ENCODE data around the gene KIAA1328.

Gene KIAA1328

DNA sequence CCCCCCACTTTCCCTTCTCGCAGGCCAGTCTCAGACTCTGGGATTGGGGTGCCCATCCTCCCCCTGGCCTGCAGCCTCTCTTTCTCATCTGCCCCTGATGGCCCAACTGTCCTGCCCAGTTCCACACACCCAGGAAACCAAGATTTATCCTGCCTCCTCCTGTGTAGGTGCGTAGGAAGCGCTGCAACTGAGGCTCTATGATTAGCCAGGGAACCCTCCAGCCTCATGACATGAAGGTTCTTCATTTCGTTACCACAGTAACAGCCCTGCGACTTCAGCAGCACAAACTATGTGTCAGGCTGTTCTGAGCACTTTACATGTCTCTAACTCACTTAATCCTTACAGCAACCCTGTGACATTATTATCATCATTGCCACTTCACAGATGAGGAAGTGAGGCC, 430.8 kb downstream of the KIAA1328 start:
- no peak for DNase-seq

DNA sequence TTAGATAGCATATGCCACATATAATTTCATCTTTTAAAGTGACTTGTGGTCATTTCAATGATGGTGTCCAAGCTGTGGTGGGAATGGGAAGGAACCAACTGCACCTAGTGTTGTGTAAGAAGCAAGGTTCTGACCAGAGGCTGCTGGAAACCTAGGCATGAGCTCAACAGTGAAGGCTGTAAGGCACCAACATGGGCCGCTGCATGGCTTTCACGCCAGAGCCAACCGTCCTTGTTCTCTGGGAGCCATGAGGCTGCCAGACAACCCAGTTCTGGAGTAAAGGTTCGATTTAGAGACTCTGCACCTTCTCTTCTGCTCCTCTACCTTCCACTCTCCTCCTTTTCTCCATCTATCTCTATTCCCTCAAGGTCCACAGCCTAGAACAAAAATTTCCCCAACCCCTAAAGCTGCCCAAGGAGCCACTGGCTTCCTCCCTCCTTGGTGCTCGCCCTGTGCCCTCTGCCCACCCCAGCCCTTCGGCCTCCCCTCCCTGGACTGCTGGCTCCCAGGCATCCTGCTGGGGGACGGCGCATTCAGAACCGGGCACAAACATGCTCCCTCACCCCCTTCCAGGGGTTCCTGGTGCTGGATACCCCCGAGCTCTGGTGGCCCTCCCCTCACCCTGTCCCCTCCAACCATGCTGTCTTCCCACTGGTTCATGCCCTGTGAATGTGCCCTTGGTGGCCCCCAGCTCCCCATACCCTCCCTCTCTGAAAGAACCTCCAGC, 431.6 kb downstream of the KIAA1328 start:
- no peak for DNase-seq

DNA sequence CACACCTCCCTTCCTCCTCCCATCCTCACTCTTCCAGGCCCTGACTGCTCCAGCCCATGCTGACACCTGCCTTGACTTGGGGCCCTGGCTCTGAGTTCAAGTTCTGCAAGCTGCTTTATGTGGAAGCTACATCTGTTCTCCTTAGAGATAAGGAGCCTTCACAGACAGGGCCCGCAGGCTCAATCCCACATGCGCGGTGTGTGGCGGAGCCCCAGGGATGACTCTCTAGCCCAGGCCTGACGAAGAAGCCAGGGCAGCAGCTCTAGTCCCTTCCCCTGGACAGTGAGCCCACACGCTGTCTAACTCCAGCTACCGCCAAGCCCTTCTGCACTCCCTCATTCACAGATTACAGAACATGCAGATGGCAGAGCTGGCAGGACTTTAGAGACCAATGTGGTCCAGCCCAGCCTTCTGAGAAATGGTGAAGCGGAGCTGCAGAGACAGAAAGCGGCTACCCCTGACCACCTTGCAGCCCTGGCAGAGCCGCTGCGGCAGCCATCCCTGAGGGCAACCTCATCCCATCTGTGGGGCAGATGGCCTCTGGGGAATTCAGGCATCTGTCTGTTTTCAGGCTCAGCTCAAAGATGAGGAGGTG, 432.4 kb downstream of the KIAA1328 start:
- DNase-seq, result no peak

DNA sequence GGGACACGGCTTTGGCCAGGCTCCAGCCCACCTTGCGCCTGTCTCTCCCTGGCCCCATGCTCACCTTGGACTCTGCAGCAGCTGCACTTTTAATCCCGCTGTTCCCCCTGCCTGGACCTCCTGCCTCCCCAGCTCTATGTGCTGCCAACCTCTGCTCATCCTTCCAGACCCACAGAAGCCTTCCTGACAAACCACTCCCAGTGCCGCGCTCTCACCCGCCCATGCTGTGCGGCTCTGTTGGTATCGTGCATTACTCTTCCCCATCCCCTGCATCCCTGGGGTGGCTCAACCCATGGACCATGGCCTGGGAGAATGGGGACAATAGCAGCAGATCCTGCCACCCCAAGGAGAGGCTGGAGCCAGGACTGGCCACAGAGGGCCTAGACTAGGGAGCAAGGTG, 433.1 kb downstream of the KIAA1328 start:
- no peak for DNase-seq

DNA sequence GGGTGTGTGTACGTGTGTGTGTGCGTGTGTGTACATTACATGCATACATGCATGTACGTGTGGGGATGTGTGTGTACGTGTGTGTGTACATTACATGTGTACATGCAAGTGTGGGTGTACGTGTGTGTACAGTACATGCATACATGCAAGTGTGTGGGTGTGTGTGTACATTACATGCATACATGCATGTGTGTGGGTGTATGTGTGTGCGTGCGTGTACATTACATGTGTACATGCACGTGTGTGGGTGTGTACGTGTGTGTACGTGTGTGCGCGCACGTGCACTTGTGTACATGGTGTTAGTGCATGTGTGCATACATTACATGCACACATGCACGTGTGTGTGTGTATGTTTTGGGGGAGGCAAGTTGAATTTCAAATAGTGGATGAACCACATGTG, 436.0 kb downstream of the KIAA1328 start:
- DNase-seq, result no peak

DNA sequence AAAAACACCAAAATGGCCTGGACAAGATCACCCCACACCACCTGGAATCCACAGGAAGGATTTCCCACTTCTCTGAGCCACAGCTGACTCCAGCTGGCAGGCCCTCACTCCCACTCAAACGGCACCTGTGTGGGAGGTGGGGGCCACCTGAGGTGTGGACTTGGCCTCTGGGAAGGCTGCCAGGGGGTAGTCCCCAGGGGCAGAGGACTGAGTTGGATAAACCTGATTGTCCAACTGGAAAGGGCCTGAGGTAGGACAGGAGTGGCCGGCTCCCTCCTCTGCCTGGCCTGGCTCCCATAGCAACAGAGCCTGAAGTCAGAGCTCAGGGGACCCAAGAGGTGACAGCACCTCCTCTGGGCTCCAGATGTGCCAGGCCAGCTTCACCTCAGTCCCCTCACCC, 436.5 kb downstream of the KIAA1328 start:
- no peak for DNase-seq

DNA sequence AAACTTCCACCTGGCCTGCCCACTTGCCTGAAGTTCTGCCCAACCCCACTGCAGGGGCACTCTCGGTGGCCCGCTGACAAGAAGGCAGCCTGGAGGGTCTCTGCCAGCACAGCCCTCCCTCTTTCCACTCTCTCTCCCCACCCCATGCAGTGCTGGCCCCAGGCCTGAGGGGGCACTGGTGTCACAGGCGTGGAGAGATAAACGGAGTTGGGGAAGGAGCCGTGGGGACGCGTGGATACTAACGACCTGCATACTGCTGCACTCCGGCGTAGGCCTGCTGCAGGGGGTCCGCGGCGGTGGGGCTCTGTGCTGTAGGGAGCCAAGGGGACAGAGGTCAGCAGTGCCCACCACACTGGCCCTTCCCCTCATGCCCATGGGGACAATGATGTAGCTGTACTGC, 437.4 kb downstream of the KIAA1328 start:
- DNase-seq, result no peak

DNA sequence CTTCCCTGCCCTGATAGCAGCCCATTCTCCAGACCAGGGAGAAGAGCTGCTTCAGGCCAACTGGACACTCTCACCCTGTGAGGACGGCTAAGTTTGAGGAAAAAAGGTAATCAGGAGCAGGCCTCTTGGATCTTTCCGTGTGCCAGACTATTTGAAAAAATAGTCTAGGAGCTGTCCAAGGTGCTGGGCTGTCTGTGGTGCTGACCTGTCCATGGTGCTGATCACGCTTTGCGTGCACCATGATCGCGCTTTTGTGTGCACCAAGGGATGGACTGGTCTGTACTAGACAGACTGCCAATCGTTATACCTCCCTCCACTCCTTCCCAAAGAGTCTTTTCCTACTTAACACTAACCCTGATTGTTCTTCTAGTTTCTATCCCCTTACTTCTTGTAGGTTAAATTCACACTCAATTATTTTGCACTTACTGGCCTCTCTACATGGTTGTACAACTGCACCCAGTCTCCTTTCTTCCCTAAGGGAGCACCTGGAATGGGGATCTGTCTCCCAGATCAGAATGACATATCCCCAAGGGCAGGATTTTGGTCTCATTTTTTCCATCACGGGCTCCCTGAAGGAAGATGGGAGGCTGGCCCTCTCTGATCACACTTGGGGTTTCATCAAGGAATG, 441.2 kb downstream of the KIAA1328 start:
- DNase-seq, result no peak

DNA sequence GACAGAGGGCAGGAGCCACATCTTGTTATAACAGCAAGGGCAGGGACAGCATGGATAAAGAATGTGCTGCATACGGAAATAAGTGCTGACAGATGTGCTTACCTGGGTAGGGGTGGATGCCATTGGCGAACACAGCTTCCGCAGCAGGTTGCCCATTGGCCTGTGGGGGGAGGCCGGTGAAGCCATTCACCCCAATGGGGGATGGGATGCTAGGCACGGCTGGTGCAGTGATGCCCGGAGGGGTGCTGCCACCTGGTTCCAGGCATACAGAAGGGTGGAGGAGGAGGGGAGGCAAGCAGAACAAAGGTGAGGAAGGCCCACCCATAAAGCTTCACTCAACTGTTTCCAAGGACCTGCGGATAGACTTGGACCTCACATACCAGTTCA, 441.7 kb downstream of the KIAA1328 start:
- DNase-seq, result no peak

DNA sequence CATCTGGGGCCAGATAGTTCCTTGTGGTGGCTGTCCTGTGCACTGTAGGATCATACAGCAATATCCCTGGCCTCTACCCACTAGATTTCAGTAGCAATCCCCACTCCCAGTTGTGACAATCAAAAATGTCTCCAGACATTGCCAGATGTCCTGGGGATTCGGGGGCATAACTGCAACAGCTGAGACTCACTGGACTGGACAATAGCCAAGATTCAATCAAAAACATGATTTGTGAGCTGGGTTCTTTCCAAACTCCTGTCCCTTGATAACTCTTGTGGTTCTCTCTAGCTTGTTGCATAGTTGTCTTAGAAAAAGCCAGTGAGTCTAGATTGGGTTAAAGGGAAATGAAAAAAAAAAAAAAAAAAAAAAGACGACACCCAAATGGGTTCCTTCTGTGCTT, 443.3 kb downstream of the KIAA1328 start:
- no peak for DNase-seq

DNA sequence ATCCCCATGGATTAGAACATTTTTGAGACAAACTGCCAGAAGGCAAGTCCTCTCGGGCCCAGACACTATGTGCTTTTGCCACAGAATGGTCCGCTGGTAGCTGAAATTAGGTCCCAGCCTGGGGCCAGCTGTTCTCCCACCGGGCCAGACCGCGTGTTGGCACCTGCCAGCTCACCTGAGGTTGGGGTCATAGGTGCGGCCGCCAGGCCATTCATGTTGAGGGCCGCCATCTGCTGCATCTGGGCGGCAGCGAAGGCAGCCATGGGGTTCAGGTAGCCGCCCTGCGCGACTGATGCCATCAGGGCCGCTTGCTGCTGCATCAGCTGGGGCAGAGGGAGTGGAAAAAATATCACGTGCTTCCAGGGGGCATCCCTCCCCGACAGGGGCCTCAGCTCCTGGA, 443.9 kb downstream of the KIAA1328 start:
- DNase-seq, result no peak

DNA sequence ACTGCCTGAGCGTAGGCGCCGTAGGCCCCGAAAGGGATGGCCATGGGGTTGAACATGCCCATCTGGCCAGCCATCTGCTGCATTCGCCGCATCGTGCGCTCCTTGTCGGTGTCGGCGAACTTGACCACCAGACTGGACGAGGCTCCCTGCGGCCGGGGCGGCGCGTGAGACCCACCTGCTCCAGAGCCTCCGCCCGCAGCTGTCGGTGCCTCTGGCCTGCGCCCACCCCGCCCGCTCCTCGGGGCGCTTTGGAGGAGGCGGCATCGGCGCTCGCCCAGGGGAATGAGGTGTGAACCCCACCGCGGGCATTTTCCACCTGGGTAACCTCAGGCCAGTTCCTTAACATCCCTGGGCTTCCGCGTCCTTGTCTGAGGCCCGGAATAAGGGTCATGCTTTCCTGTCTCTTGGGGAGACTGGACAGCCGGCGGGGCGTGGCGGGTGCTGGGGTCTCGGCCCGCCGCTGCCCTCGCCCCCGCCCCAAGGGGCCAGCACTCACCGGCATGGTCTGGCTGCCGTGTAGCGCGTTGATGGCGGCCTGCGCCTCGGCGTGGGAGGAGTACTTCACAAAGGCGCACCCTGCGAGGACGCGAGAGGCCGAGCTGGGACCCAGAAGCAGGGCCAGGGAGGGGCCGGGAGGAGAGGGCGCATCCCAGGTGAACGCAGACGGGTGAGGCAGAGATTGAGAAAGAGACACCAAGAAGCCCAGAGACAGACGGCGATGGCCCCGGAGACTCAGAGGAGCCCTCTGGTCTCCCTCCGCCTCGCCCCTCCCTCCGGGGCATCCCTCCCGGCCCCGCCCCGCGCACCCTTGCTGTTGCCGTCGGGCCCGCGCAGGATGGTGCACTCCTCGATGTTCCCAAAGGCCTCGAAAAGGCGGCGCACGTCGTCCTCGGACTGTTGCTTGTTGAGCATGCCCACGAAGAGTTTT, 445.6 kb downstream of the KIAA1328 start:
- no peak for DNase-seq

DNA sequence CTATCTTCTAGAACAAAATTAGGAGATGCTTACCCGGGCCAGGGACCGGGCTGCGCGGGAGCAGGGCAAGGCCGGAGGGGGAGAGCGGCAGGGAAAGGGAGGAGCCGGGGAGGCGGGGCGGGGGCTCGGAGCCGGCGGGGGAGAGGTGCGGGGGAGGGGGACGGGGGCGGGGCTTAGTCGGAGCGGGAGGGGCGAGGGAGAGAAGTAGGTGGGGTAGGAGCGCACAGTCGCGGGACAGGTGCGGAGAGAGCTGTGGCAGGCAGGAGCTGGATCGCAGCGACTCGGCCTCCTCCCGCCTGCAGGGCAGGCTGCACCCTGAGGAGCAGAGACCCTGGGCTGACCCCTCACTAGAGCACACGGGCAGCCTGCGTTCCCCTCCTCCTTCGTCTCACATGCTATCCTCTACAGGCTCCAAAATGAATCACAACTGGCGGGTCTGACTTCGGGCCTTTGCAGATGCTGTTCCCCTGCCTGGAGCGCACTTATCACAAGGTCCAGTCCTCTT, 446.4 kb downstream of the KIAA1328 start:
- no peak for DNase-seq

DNA sequence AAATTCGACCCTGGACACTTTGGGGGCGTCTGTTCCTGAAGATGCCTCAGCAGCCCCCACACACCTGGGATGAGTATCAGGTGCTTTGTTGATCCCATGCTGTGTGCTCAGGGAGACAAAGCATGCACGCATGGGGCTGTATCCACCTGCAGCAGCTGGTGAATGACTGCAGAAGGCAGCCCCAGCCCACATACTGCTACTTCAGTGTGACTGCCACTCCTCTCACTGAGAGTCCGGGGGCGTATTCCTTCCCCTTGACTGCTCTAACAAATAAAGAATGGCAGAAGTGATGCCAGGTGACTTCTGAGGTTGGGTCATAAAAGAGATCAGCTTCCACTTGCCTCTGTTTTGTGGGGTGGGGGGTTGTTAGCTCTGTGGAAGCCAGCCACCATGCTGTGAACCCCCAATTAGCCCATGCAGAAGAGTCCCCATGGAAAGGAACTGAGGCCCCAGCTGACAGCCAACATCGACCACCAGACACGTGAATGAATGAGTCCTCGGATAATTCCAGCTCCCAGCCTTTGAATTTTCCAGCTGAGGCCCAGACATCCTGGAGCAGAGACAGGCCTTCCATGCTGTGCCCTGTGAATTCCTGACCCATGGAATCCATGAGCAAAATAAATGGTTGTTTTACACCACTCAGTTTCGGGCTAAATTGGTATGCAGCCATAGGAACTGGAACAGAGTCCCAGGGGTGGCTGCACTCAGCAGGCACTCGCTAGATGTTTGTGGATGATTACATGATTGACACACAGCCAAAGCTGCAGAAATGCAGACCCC, 447.4 kb downstream of the KIAA1328 start:
- no peak for DNase-seq

DNA sequence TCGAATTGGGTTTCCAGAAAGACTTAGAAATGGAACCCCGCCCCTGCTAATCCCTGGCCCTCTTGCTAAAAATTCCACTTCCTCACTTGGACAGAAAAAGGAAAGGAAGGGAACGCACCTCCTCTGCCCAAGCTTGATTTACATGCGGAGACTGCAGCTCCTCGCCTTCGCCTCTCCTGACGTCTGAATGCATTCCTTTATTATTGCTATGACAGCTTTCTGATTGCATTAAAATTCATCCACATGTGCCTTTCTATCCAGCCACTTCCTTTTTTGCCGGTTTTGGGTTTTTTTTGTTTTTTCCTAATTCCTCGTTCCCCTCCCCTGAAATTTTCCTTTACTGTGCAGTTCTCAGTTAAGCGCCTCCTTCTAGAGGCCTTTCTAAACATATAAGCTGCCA, 448.9 kb downstream of the KIAA1328 start:
- no peak for DNase-seq

Measured in NCI-H748 treated with DMSO at 0.1 percent for 48 hours (cell line).